Stomach (tissue), 9 donors: ENCODE data around the gene PRKD1. TPM values are rescaled to one million over a fixed set of nuclear protein-coding genes. Genes with fewer than 3 reads are reported as not detected.

Source experiments
- DNase-seq, 2 donors: peaks; one replicate each; pipeline versions ENCODE4 v3.0.0 to v3.0.0-alpha.2; 2013 to 2019
- H3K27ac ChIP-seq, 5 donors: fragments of 200-600 bp in 4 of 5; sonication (generic) in 4 of 5; one replicate each; pipeline ENCODE4 v1.5.1; 2013 to 2019; ENCODE audit warnings: mild to moderate bottlenecking in 1 of 5, moderate library complexity in 1 of 5
- H3K27me3 ChIP-seq, 3 donors: fragments of 200-600 bp; sonication (generic); one replicate each; pipeline ENCODE4 v1.5.1; 2017 to 2019; ENCODE audit warnings: mixed run types in 1 of 3
- H3K36me3 ChIP-seq, 4 donors: fragments of 200-600 bp; sonication (generic); 1 replicate in 3 of 4; 2 replicates in 1 of 4; pipeline ENCODE4 v1.5.1; 2016 to 2019
- H3K4me1 ChIP-seq, 4 donors: fragments of 200-600 bp; sonication (generic); one replicate each; pipeline ENCODE4 v1.5.1; 2016 to 2019
- H3K4me3 ChIP-seq, 4 donors: fragments of 200-600 bp; sonication (generic) in 3 of 4; one replicate each; pipeline ENCODE4 v1.5.1; 2016 to 2019; ENCODE audit warnings: mild to moderate bottlenecking in 1 of 4
- H3K9me3 ChIP-seq, 4 donors: fragments of 200-600 bp; sonication (generic); one replicate each; pipeline ENCODE4 v1.5.1; 2016 to 2019
- CTCF ChIP-seq, 7 experiments: fragments of 450-650 bp in 4 of 7; fragments of 200-600 bp in 3 of 7; sonication (generic) in 3 of 7; IDR thresholded peaks; one replicate each; pipeline ENCODE4 v1.5.1; 2016 to 2019; ENCODE audit warnings: antibody characterized with exemption in 7 of 7, control low read depth in 2 of 7, mild to moderate bottlenecking in 1 of 7
- EP300 ChIP-seq: sonication (generic); formaldehyde crosslinking; IDR thresholded peaks from one replicate; pipeline ENCODE4 v1.6.1; 2017; ENCODE audit warnings: antibody characterized with exemption
- POLR2A ChIP-seq, 4 donors: fragments of 450-650 bp; IDR thresholded peaks; one replicate each; pipeline ENCODE4 v1.6.1; 2016; ENCODE audit warnings: antibody characterized with exemption in 4 of 4, control low read depth in 2 of 4, mild to moderate bottlenecking in 1 of 4, moderate library complexity in 1 of 4
- POLR2AphosphoS5 ChIP-seq, 3 donors: sonication (generic); formaldehyde crosslinking; IDR thresholded peaks; one replicate each; pipeline ENCODE4 v1.6.1; 2016; ENCODE audit warnings: antibody characterized with exemption in 3 of 3
- WGBS, 5 donors: extraction: QIAGEN DNeasy Blood & Tissue Kit in 3 of 5; methylation state at CpG; one replicate each; pipeline versions ENCODE4 v1.1.5 to v1.1.7; 2013 to 2018; 5-methylcytosine and 5-hydroxymethylcytosine counted together
- intact Hi-C: fragments of 100-400 bp; cut with DNase I; formaldehyde crosslinking; loops from one replicate; pipeline ENCODE4 v1.15.1; 2023; ENCODE audit warnings: low total_unique reads
- polyA plus RNA-seq, 3 donors: library from polyadenylated mRNA; stranded (reverse); fragments of 200-250 nt; gene quantifications; one replicate each; pipeline ENCODE4 v1.2.3, GENCODE V29; 2013
- total RNA-seq, 5 donors: library from RNA; depleted of rRNA; stranded (reverse); fragments of >200 nt; gene quantifications; one replicate each; pipeline versions ENCODE4 v1.1.0 to v1.2.3, GENCODE V29; 2014 to 2016
- donor health status: healthy with polysubstance abuse.
- donor health status: Bipolar disorder and iron deficiency.
- donor health status: healthy.

Gene PRKD1
- total and polyA plus RNA-seq, 8 donors = 1.6 to 26.6 (median 4.9) TPM

GRCh38 chr14:29752221-29752923 is 175.3 kb downstream of the PRKD1 start:
- Histone ChIP-seq H3K4me1 (peaks cover 0 to 31% (median 14%) of the 10 kb centered on the region in 4 donors), H3K4me3 (no peak overlapping the region), H3K36me3 (no peaks in the 10 kb centered on the region), H3K27me3 (no peaks in the 10 kb centered on the region), H3K9me3 (no peaks in the 10 kb centered on the region), H3K27ac (no peak overlapping the region)
- no peak for DNase-seq
- WGBS, 5 donors = 59 to 78% (median 74%) methylated on average over 3 of the region's 3 CpGs
- intact Hi-C loops = no loop called here
- TF ChIP-seq POLR2AphosphoS5 (IDR thresholded peaks at IDR 0.05) (no peak), EP300 (no peak), POLR2A (IDR thresholded peaks at IDR 0.05) (no peak), CTCF (IDR thresholded peaks at IDR 0.05) (no peak)

- TF ChIP-seq POLR2A (IDR thresholded peaks at IDR 0.05) (no peak), CTCF (IDR thresholded peaks at IDR 0.05) (no peak), POLR2AphosphoS5 (IDR thresholded peaks at IDR 0.05) (no peak), EP300 (no peak)
- H3K27me3 ChIP-seq = no peaks in the 10 kb centered on the region
- no peaks in the 10 kb centered on the region for H3K9me3 ChIP-seq
- intact Hi-C loops = no loop called here
- 17 to 36% (median 29%) methylated on average over 2 of the region's 2 CpGs for WGBS, 5 donors
- no peak overlapping the region for H3K4me3 ChIP-seq
- DNase-seq = no peak
- peaks cover 0 to 16% (median 9%) of the 10 kb centered on the region in 4 donors for H3K4me1 ChIP-seq
- no peak overlapping the region for H3K27ac ChIP-seq
- no peaks in the 10 kb centered on the region for H3K36me3 ChIP-seq
Observed at GRCh38 chr14:29749829-29750228, 177.8 kb downstream of the PRKD1 start.

GRCh38 chr14:29749327-29749726 is 178.3 kb downstream of the PRKD1 start:
- Histone ChIP-seq H3K27ac (no peak overlapping the region), H3K27me3 (no peaks in the 10 kb centered on the region)
- intact Hi-C loops = no loop called here

GRCh38 chr14:29745863-29746262 is 181.8 kb downstream of the PRKD1 start:
- no peaks in the 10 kb centered on the region for H3K27me3 ChIP-seq
- H3K27ac ChIP-seq = no peak overlapping the region
- no peak for DNase-seq
- H3K4me3 ChIP-seq = no peak overlapping the region
- intact Hi-C loops = no loop called here
- WGBS, 5 donors = 57 to 66% (median 64%) methylated on average over 3 of the region's 3 CpGs
- H3K36me3 ChIP-seq = no peaks in the 10 kb centered on the region
- no peak for TF ChIP-seq POLR2A (IDR thresholded peaks at IDR 0.05)
- TF ChIP-seq CTCF (IDR thresholded peaks at IDR 0.05) = no peak
- TF ChIP-seq EP300 = no peak
- no peak for TF ChIP-seq POLR2AphosphoS5 (IDR thresholded peaks at IDR 0.05)
- H3K9me3 ChIP-seq = no peaks in the 10 kb centered on the region
- peaks cover 0 to 26% (median 14%) of the 10 kb centered on the region in 4 donors for H3K4me1 ChIP-seq

More at GRCh38 chr14:29749327-29749726, 178.3 kb downstream of the PRKD1 start:
- no peak for TF ChIP-seq POLR2A (IDR thresholded peaks at IDR 0.05)
- TF ChIP-seq POLR2AphosphoS5 (IDR thresholded peaks at IDR 0.05) = peak in 1 of 3 donors; percentile 71
- peaks cover 0 to 14% (median 9%) of the 10 kb centered on the region in 4 donors for H3K4me1 ChIP-seq
- no peaks in the 10 kb centered on the region for H3K36me3 ChIP-seq
- DNase-seq = peak in 1 of 2 donors; percentile 21
- no peaks in the 10 kb centered on the region for H3K9me3 ChIP-seq
- 20 to 50% (median 31%) methylated on average over 3 of the region's 3 CpGs for WGBS, 5 donors
- no peak overlapping the region for H3K4me3 ChIP-seq

- H3K36me3 ChIP-seq = no peaks in the 10 kb centered on the region
- TF ChIP-seq POLR2A (IDR thresholded peaks at IDR 0.05) = no peak
- no peak for TF ChIP-seq CTCF (IDR thresholded peaks at IDR 0.05)
- TF ChIP-seq EP300 = no peak
- no peak for TF ChIP-seq POLR2AphosphoS5 (IDR thresholded peaks at IDR 0.05)
- 33 to 58% (median 56%) methylated on average over 3 of the region's 3 CpGs for WGBS, 5 donors
- H3K27me3 ChIP-seq = no peaks in the 10 kb centered on the region
- no peak for DNase-seq
- H3K27ac ChIP-seq = no peak overlapping the region
- H3K9me3 ChIP-seq = no peaks in the 10 kb centered on the region
- H3K4me1 ChIP-seq = peaks cover 0 to 16% (median 5%) of the 10 kb centered on the region in 4 donors
- intact Hi-C loops = no loop called here
- H3K4me3 ChIP-seq = no peak overlapping the region
Observed at GRCh38 chr14:29743531-29743930, 184.1 kb downstream of the PRKD1 start.
